Measurements from ENCODE around the gene ALG12. TPM values are rescaled to one million over a fixed set of nuclear protein-coding genes. Genes with fewer than 3 reads are reported as not detected.

Gene ALG12
- total and polyA plus RNA-seq, 2 of the 13 experiments (the other 11 are each of a cell fraction or from before 2014, with no cell fraction given), result 7.8 to 15.8 TPM

DNA sequence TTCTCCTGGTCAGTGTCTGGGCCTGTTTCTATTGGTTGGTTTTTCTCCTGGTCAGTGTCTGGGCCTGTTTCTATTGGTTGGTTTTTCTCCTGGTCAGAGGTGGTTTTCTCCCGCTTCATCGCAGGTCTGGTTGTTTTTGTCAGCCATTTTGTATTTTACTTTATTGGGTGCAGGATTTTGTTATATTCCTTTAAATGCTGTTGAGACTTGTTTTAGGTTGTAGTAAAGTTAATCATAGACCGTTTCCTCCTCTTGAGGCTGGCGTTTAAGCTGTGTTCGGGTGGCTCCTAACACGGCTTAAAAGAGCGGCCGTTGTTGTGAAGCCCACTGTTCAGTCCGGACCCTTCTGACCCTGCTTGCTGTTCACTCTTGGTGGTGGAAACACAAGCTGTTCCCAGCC lies 38.4 kb downstream of the ALG12 start:
- no peaks in the 10 kb centered on the region for H3K4me1 ChIP-seq (ENCODE audit: insufficient read depth, low read length)
- no peak overlapping the region for H2AFZ ChIP-seq (ENCODE audit: low read length)
- 98% methylated on average over 9 of the region's 9 CpGs for WGBS (ENCODE audit: low lambda C conversion rate)
- no peak for ATAC-seq
- no peak for DNase-seq (ENCODE audit: low spot score)
- intact Hi-C loops (cut with micrococcal nuclease; ENCODE audit: unreplicated experiment), result no loop called here
- H3K79me2 ChIP-seq (ENCODE audit: insufficient read depth, low read length), result peaks cover 56% of the 10 kb centered on the region
- no peak for FAIRE-seq
- ChIA-PET POLR2A (interaction anchor here (0.6 kb wide), 1 partner anchor 15 kb away, joined by 3 read pairs; no protein-coding TSS in a partner anchor), CTCF (ENCODE audit: low intra/inter-chr PET ratio, low total read pairs) (no interaction called here)
- BruUV-seq (replicated peaks), result no TSS peak
- in situ Hi-C loops (cut with HindIII; ENCODE audit: extremely low pct_ligation_motif_present, low pct_unique_long_range_greater_than_20kb), result no loop called here
- TF ChIP-seq FIP1L1 (IDR thresholded peaks at IDR 0.05; ENCODE audit: borderline replicate concordance, insufficient read depth, low read depth, low read length), result no peak
- TF ChIP-seq, protein P1, sequence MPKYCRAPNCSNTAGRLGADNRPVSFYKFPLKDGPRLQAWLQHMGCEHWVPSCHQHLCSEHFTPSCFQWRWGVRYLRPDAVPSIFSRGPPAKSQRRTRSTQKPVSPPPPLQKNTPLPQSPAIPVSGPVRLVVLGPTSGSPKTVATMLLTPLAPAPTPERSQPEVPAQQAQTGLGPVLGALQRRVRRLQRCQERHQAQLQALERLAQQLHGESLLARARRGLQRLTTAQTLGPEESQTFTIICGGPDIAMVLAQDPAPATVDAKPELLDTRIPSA (CRISPR knock-in tag; IDR thresholded peaks at IDR 0.05; ENCODE audit: borderline replicate concordance), result no peak
- no peak for TF ChIP-seq SMAD1 (CRISPR knock-in tag; IDR thresholded peaks at IDR 0.05; ENCODE audit: borderline replicate concordance, low read depth)
- TF ChIP-seq SMYD3 (CRISPR knock-in tag; IDR thresholded peaks at IDR 0.05), result no peak
- H3K9me3 ChIP-seq (ENCODE audit: low read length), result no peaks in the 10 kb centered on the region
- H3K36me3 ChIP-seq (replicated peaks in 1 of 2; ENCODE audit: control insufficient read depth in 1 of 2, insufficient read depth in 2 of 2, low read length in 2 of 2), result peaks cover 6 to 11% of the 10 kb centered on the region in 2 experiments; a peak in 4 of 5 replicates
- no peak overlapping the region for H3K27ac ChIP-seq (ENCODE audit: extremely low read length, insufficient read depth, low read length)
- no peak overlapping the region for H3K4me3 ChIP-seq (replicated peaks in 1 of 3; ENCODE audit: insufficient read depth in 1 of 3, low read depth in 2 of 3, low read length in 3 of 3)
- no peaks in the 10 kb centered on the region for H3K27me3 ChIP-seq (ENCODE audit: control insufficient read depth in 1 of 2, insufficient read depth in 2 of 2, low read length in 2 of 2)
- no peak overlapping the region for H3K4me2 ChIP-seq (ENCODE audit: low read depth, low read length)
- no peaks in the 10 kb centered on the region; the same call in 1 of the 2 replicates for H4K20me1 ChIP-seq (ENCODE audit: insufficient read depth, low read length)
- no peak overlapping the region for H3K9ac ChIP-seq (ENCODE audit: insufficient read depth, low read depth, low read length)

DNA sequence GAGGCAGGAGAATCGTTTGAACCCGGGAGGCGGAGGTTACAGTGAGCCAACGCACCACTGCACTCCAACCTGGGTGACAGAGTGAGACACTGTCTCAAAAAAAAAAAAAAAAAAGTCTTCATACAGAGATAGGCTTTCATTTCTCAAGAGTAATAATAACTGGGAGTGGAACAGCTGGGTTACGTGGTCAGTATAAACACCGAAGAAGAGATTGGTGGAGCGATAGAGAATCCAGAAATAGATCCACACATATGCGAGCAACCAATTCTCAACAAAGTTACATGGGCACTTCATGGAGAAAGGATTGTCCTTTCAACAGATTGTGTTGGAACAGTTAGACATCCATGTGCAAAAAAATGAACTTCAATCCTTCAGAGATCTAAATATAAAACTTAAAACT lies 40.0 kb downstream of the ALG12 start:
- POLR2A ChIA-PET, result no interaction called here
- H3K4me3 ChIP-seq (replicated peaks in 1 of 3; ENCODE audit: insufficient read depth in 1 of 3, low read depth in 2 of 3, low read length in 3 of 3), result no peak overlapping the region
- BruUV-seq (replicated peaks), result no TSS peak
- H3K4me2 ChIP-seq (ENCODE audit: low read depth, low read length), result no peak overlapping the region
- in situ Hi-C loops (cut with HindIII; ENCODE audit: extremely low pct_ligation_motif_present, low pct_unique_long_range_greater_than_20kb) (no loop called here), intact Hi-C loops (cut with micrococcal nuclease; ENCODE audit: unreplicated experiment) (no loop called here)
- TF ChIP-seq MXD4 (CRISPR knock-in tag; IDR thresholded peaks at IDR 0.05) (no peak), U2AF1 (optimal IDR thresholded peaks at IDR 0.05; ENCODE audit: low read depth, low read length) (no peak), ZNF30 (CRISPR knock-in tag; IDR thresholded peaks at IDR 0.05) (no peak), ZNF235 (CRISPR knock-in tag; IDR thresholded peaks at IDR 0.05; ENCODE audit: borderline replicate concordance) (no peak), ERF (CRISPR knock-in tag; IDR thresholded peaks at IDR 0.05) (no peak), ZNF747 (CRISPR knock-in tag; IDR thresholded peaks at IDR 0.05; ENCODE audit: borderline replicate concordance) (no peak), ZNF644 (CRISPR knock-in tag; IDR thresholded peaks at IDR 0.05; ENCODE audit: low read depth) (no peak), ZNF101 (CRISPR knock-in tag; IDR thresholded peaks at IDR 0.05; ENCODE audit: borderline replicate concordance, low read depth) (no peak), ZNF329 (CRISPR knock-in tag; IDR thresholded peaks at IDR 0.05; ENCODE audit: low read depth) (no peak), ATRX (CRISPR knock-in tag; IDR thresholded peaks at IDR 0.05; ENCODE audit: borderline replicate concordance) (no peak), ZNF780A (CRISPR knock-in tag; IDR thresholded peaks at IDR 0.05) (no peak), ZNF263 (CRISPR knock-in tag; IDR thresholded peaks at IDR 0.05) (no peak), RNF2 (conservative IDR thresholded peaks at IDR 0.05; ENCODE audit: low read depth) (no peak), ZNF326 (CRISPR knock-in tag; IDR thresholded peaks at IDR 0.05; ENCODE audit: borderline replicate concordance) (no peak)
- TF ChIP-seq, protein P2, sequence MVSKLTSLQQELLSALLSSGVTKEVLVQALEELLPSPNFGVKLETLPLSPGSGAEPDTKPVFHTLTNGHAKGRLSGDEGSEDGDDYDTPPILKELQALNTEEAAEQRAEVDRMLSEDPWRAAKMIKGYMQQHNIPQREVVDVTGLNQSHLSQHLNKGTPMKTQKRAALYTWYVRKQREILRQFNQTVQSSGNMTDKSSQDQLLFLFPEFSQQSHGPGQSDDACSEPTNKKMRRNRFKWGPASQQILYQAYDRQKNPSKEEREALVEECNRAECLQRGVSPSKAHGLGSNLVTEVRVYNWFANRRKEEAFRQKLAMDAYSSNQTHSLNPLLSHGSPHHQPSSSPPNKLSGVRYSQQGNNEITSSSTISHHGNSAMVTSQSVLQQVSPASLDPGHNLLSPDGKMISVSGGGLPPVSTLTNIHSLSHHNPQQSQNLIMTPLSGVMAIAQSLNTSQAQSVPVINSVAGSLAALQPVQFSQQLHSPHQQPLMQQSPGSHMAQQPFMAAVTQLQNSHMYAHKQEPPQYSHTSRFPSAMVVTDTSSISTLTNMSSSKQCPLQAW (CRISPR knock-in tag; IDR thresholded peaks at IDR 0.05), result no peak
- ATAC-seq (no peak), DNase-seq (ENCODE audit: low spot score) (no peak), FAIRE-seq (no peak)
- no peak overlapping the region for H2AFZ ChIP-seq (ENCODE audit: low read length)
- H3K4me1 ChIP-seq (ENCODE audit: insufficient read depth, low read length), result no peaks in the 10 kb centered on the region
- no peaks in the 10 kb centered on the region for H3K27me3 ChIP-seq (ENCODE audit: control insufficient read depth in 1 of 2, insufficient read depth in 2 of 2, low read length in 2 of 2)
- H3K36me3 ChIP-seq (replicated peaks in 1 of 2; ENCODE audit: control insufficient read depth in 1 of 2, insufficient read depth in 2 of 2, low read length in 2 of 2), result peaks cover 0 to 3% of the 10 kb centered on the region in 2 experiments; a peak in 2 of 5 replicates
- H3K9ac ChIP-seq (ENCODE audit: insufficient read depth, low read depth, low read length), result no peak overlapping the region
- WGBS (ENCODE audit: low lambda C conversion rate), result 98% methylated on average over 8 of the region's 8 CpGs
- no peaks in the 10 kb centered on the region for H3K9me3 ChIP-seq (ENCODE audit: low read length)
- H3K79me2 ChIP-seq (ENCODE audit: insufficient read depth, low read length), result peaks cover 67% of the 10 kb centered on the region
- H4K20me1 ChIP-seq (ENCODE audit: insufficient read depth, low read length), result peaks cover 3% of the 10 kb centered on the region; the same call in 1 of the 2 replicates
- CTCF ChIA-PET (ENCODE audit: low intra/inter-chr PET ratio, low total read pairs), result no interaction called here
- no peak overlapping the region for H3K27ac ChIP-seq (ENCODE audit: extremely low read length, insufficient read depth, low read length)
